Left forelimb (tissue), 1 donor: ENCODE data around the gene FIG4.
"Not testable (repeated sequence)": the region's sequence is repeated elsewhere in the genome, so short reads cannot be mapped to it uniquely, and the experiment has no call there.

Experiments
- DNase-seq: peaks from one replicate; pipeline ENCODE4 v3.0.0-alpha.2; 2018; ENCODE audit warnings: low spot score

Gene FIG4

GRCh38 chr6:109795994-109796555 lies 105.0 kb downstream of the FIG4 start:
- DNase-seq, result no peak

GRCh38 chr6:109799129-109799528 lies 108.0 kb downstream of the FIG4 start:
- DNase-seq, result no peak

- no peak for DNase-seq
These were observed 108.6 kb downstream of the FIG4 start for GRCh38 chr6:109799664-109800063.

GRCh38 chr6:109800771-109801170 lies 109.7 kb downstream of the FIG4 start:
- no peak for DNase-seq

- no peak for DNase-seq
These were observed 110.7 kb downstream of the FIG4 start for GRCh38 chr6:109801794-109802193.

- no peak for DNase-seq
These were observed 112.9 kb downstream of the FIG4 start for GRCh38 chr6:109804020-109804419.

GRCh38 chr6:109807881-109808280 lies 116.8 kb downstream of the FIG4 start:
- no peak for DNase-seq

GRCh38 chr6:109808837-109809236 lies 117.7 kb downstream of the FIG4 start:
- no peak for DNase-seq

- DNase-seq, result no peak
These were observed 124.0 kb downstream of the FIG4 start for GRCh38 chr6:109815054-109815453.

- DNase-seq, result no peak
These were observed 125.6 kb downstream of the FIG4 start for GRCh38 chr6:109816452-109817374.

- no peak for DNase-seq
These were observed 129.7 kb downstream of the FIG4 start for GRCh38 chr6:109820706-109821350.

- DNase-seq, result no peak
These were observed 130.3 kb downstream of the FIG4 start for GRCh38 chr6:109821428-109821827.

GRCh38 chr6:109824105-109824504 lies 133.0 kb downstream of the FIG4 start:
- no peak for DNase-seq

GRCh38 chr6:109826551-109826950 lies 135.5 kb downstream of the FIG4 start:
- no peak for DNase-seq

- not testable (repeated sequence) for DNase-seq
These were observed 140.3 kb downstream of the FIG4 start for GRCh38 chr6:109831352-109831751.

GRCh38 chr6:109834131-109834530 lies 143.0 kb downstream of the FIG4 start:
- DNase-seq, result no peak

GRCh38 chr6:109834595-109835437 lies 143.7 kb downstream of the FIG4 start:
- no peak for DNase-seq

GRCh38 chr6:109840034-109840433 lies 148.9 kb downstream of the FIG4 start:
- DNase-seq, result no peak

GRCh38 chr6:109840796-109841195 lies 149.7 kb downstream of the FIG4 start:
- DNase-seq, result no peak

GRCh38 chr6:109841869-109842268 lies 150.8 kb downstream of the FIG4 start:
- no peak for DNase-seq

- no peak for DNase-seq
These were observed 161.6 kb downstream of the FIG4 start for GRCh38 chr6:109852713-109853112.

- DNase-seq, result no peak
These were observed 162.3 kb downstream of the FIG4 start for GRCh38 chr6:109853426-109853825.
